Prostate gland (tissue), 2 donors: ENCODE measurements around the gene SKOR1.

Source experiments
- POLR2A ChIP-seq: fragments of 450-650 bp; IDR thresholded peaks from one replicate; pipeline ENCODE4 v1.6.1; 2016; ENCODE audit warnings: antibody characterized with exemption, mild to moderate bottlenecking
- POLR2AphosphoS5 ChIP-seq: sonication (generic); formaldehyde crosslinking; IDR thresholded peaks from one replicate; pipeline ENCODE4 v1.6.1; 2017; ENCODE audit warnings: antibody characterized with exemption
- TF ChIP-seq, protein P1 (sequence below), 4 experiments: fragments of 200-600 bp in 2 of 4; fragments of 450-650 bp in 2 of 4; sonication (generic) in 2 of 4; IDR thresholded peaks; 1 replicate in 3 of 4; 2 replicates in 1 of 4; pipeline ENCODE4 v1.5.1; 2016 to 2019; ENCODE audit warnings: antibody characterized with exemption in 4 of 4, mild to moderate bottlenecking in 2 of 4, moderate library complexity in 2 of 4

GRCh38 chr15:67855842-67856241, 30.5 kb downstream of the SKOR1 start:
- TF ChIP-seq, protein P1, sequence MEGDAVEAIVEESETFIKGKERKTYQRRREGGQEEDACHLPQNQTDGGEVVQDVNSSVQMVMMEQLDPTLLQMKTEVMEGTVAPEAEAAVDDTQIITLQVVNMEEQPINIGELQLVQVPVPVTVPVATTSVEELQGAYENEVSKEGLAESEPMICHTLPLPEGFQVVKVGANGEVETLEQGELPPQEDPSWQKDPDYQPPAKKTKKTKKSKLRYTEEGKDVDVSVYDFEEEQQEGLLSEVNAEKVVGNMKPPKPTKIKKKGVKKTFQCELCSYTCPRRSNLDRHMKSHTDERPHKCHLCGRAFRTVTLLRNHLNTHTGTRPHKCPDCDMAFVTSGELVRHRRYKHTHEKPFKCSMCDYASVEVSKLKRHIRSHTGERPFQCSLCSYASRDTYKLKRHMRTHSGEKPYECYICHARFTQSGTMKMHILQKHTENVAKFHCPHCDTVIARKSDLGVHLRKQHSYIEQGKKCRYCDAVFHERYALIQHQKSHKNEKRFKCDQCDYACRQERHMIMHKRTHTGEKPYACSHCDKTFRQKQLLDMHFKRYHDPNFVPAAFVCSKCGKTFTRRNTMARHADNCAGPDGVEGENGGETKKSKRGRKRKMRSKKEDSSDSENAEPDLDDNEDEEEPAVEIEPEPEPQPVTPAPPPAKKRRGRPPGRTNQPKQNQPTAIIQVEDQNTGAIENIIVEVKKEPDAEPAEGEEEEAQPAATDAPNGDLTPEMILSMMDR (IDR thresholded peaks at IDR 0.05) = no peak
- TF ChIP-seq POLR2A (no peak), POLR2AphosphoS5 (no peak)
